ENCODE data around the gene XKR3. TPM values are rescaled to one million over a fixed set of nuclear protein-coding genes. Genes with fewer than 3 reads are reported as not detected.
"Not testable (repeated sequence)": the region's sequence is repeated elsewhere in the genome, so short reads cannot be mapped to it uniquely, and the experiment has no call there.

The XKR3 gene
- total RNA-seq, 1 experiment from 2014 or later = not detected

DNA sequence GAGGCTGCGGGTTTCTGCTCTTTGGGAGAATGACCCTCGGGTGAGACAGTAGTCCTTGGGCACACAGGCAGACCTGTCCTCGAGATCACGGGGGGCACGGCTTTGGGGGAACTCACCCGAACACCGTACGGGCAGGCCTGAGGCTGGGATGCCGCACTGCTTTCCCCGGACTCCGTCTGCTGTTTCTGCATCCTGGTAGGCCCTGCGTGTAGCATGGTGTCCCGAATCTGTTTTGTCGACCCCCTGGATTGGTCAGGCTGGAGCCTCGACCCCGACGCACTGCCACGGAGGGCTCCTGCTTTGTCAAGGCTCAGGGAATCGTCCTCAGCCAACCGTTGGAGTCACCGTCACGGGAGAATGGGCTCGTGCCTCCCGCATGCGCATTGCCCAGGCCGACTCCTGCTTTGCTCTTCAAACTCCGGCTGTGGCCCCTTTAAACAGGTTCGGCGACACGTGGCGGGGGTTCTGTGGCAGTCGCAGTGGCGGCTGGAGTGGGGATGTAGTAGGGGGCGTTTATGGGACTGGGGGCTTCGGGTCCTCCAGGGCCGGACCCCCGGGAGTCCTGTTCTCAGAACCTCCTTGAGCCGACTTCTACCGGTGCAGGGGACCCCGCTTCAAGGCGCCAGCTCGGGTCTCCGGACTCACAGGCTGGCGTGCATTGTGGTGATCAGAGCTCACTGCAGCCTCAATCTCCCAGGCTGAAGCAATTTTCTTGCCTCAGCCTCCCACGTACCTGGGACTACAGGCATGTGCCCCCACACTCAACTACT, 76.9 kb downstream of the XKR3 start:
- H3K9me3 ChIP-seq (ENCODE audit: insufficient read depth, low read depth); H3K27ac ChIP-seq; H3K79me2 ChIP-seq (ENCODE audit: low read depth); CTCF ChIA-PET; H3K36me3 ChIP-seq (ENCODE audit: low read depth); H3K27me3 ChIP-seq (ENCODE audit: insufficient read depth, low read depth); H2AFZ ChIP-seq; POLR2A ChIA-PET (ENCODE audit: unreplicated experiment); BruUV-seq (replicated peaks); H3K4me3 ChIP-seq; DNase-seq; H3F3A ChIP-seq (ENCODE audit: insufficient read depth, low read depth); H3K4me2 ChIP-seq; H4K20me1 ChIP-seq (ENCODE audit: insufficient read depth); intact Hi-C loops (cut with micrococcal nuclease; ENCODE audit: unreplicated experiment); H3K4me1 ChIP-seq (replicated peaks; ENCODE audit: insufficient read depth); H3K9me2 ChIP-seq (ENCODE audit: insufficient read depth): not testable (repeated sequence)

DNA sequence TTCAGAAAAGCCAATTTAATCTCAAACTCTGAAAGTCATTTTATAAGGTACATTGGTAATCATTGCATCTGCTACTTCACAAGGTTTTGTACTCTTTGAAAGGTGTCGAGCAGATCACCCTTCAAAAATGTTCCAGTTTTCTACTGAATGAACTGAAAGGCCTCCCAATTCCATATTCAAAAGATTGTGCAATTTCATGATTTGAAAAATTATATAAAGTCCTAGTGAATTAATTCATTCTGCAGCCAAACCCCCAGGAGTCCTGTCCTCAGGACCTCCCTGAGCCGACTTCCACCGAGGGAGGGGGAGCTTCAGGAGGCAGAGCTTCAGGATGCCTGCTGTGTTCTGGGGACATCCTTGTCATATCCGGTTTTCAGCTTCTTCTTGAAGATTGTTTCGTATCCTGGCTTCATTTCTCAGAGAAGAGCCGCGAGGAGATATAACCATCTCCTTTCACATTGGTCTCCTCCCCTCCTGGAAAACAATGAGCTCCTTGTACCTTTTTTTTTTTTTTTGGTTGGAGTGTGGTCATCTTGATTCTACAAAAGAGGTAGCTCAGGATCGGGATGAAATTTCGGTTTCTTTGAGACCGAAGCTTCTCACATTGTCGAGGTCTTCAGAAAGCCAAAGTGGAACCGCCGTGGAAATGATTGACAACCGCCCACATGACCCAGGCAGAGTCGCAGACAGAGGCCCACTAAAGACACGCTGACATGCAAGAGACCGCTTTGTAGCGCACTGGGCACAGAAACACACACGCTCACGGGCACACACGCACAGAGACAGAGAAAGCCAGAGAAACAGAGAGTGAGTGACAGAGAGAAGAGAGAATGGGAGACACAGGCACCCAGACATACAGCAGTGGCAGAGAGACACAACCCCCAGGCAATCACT, 77.7 kb downstream of the XKR3 start:
- H3K4me1 ChIP-seq (replicated peaks; ENCODE audit: insufficient read depth); intact Hi-C loops (cut with micrococcal nuclease; ENCODE audit: unreplicated experiment); H3K4me3 ChIP-seq; H3K9me2 ChIP-seq (ENCODE audit: insufficient read depth); H3K79me2 ChIP-seq (ENCODE audit: low read depth); POLR2A ChIA-PET (ENCODE audit: unreplicated experiment); BruUV-seq (replicated peaks); H3K27ac ChIP-seq; H3K9me3 ChIP-seq (ENCODE audit: insufficient read depth, low read depth); H3K27me3 ChIP-seq (ENCODE audit: insufficient read depth, low read depth); H3K4me2 ChIP-seq; H4K20me1 ChIP-seq (ENCODE audit: insufficient read depth); CTCF ChIA-PET; H3K36me3 ChIP-seq (ENCODE audit: low read depth); H2AFZ ChIP-seq; H3F3A ChIP-seq (ENCODE audit: insufficient read depth, low read depth); DNase-seq: not testable (repeated sequence)

DNA sequence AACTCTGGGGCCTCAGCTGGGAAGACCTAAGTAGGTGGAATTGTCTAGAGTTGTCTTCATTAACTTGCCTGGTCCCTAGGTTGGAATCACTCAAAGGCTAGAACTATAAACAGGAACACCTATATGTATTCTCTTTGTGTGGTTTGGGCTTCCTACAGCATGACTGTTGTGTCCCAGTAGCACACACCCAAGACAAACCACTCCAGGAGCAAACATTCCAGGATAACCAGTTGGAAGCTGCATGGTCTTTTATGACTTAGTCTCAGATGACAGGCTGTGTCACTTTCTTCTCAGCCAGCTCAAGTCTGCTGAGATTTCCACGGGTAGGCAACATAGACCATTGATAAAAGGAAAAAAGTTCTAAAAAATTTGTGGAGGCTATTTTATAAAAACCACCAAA, 90.9 kb downstream of the XKR3 start:
- H3K4me1 ChIP-seq (replicated peaks; ENCODE audit: insufficient read depth); H3K4me3 ChIP-seq; H3K9me2 ChIP-seq (ENCODE audit: insufficient read depth); DNase-seq; POLR2A ChIA-PET (ENCODE audit: unreplicated experiment); H3K9me3 ChIP-seq (ENCODE audit: insufficient read depth, low read depth); H3K79me2 ChIP-seq (ENCODE audit: low read depth); H4K20me1 ChIP-seq (ENCODE audit: insufficient read depth); H3K36me3 ChIP-seq (ENCODE audit: low read depth); BruUV-seq (replicated peaks); H3F3A ChIP-seq (ENCODE audit: insufficient read depth, low read depth); CTCF ChIA-PET; H3K27ac ChIP-seq; intact Hi-C loops (cut with micrococcal nuclease; ENCODE audit: unreplicated experiment); H2AFZ ChIP-seq; H3K4me2 ChIP-seq; H3K27me3 ChIP-seq (ENCODE audit: insufficient read depth, low read depth): not testable (repeated sequence)

Other genes with a start within 250 kb of the XKR3 start
- not detected in 2 replicates for gene CCT8L2, start 232.6 kb downstream of the XKR3 start, total RNA-seq (2021)
- gene GAB4, start 182.8 kb upstream of the XKR3 start, total RNA-seq (2021) = not detected in 2 replicates

Data from PC-9 (cell line).